Activated naive CD8-positive, alpha-beta T cell (primary cell): ENCODE data around the gene BORCS5.

ENCODE experiments used
- H3K27ac Mint-ChIP-seq: one replicate; pipeline ENCODE4 v1.8.0; 2021; ENCODE audit warnings: mixed read lengths
- H3K27me3 Mint-ChIP-seq: one replicate; pipeline ENCODE4 v1.8.0; 2021; ENCODE audit warnings: mixed read lengths
- H3K36me3 Mint-ChIP-seq: one replicate; pipeline ENCODE4 v1.8.0; 2021; ENCODE audit warnings: mixed read lengths
- H3K4me1 Mint-ChIP-seq: one replicate; pipeline ENCODE4 v1.8.0; 2021; ENCODE audit warnings: low read depth, mixed read lengths
- H3K4me3 Mint-ChIP-seq: one replicate; pipeline ENCODE4 v1.8.0; 2021; ENCODE audit warnings: mild to moderate bottlenecking, mixed read lengths
- H3K9me3 Mint-ChIP-seq: one replicate; pipeline ENCODE4 v1.8.0; 2021; ENCODE audit warnings: low read depth, mixed read lengths

BORCS5 gene

GRCh38 chr12:12427568-12427967, 70.7 kb downstream of the BORCS5 start:
- Mint-ChIP-seq H3K4me1 (peaks cover 26% of the 10 kb centered on the region), H3K36me3 (peaks cover 24% of the 10 kb centered on the region), H3K27me3 (no peaks in the 10 kb centered on the region), H3K9me3 (peaks cover 6% of the 10 kb centered on the region), H3K4me3 (no peak overlapping the region), H3K27ac (no peak overlapping the region)

- no peak overlapping the region for H3K4me3 Mint-ChIP-seq
- H3K36me3 Mint-ChIP-seq = peaks cover 24% of the 10 kb centered on the region
- H3K27me3 Mint-ChIP-seq = no peaks in the 10 kb centered on the region
- peaks cover 29% of the 10 kb centered on the region for H3K4me1 Mint-ChIP-seq
- H3K9me3 Mint-ChIP-seq = peaks cover 6% of the 10 kb centered on the region
- H3K27ac Mint-ChIP-seq = no peak overlapping the region
These were observed 71.2 kb downstream of the BORCS5 start for GRCh38 chr12:12428047-12428446.

GRCh38 chr12:12428961-12429657, 72.2 kb downstream of the BORCS5 start:
- H3K9me3 Mint-ChIP-seq = peaks cover 4% of the 10 kb centered on the region
- no peak overlapping the region for H3K27ac Mint-ChIP-seq
- H3K4me1 Mint-ChIP-seq = peaks cover 37% of the 10 kb centered on the region
- H3K27me3 Mint-ChIP-seq = no peaks in the 10 kb centered on the region
- H3K36me3 Mint-ChIP-seq = peaks cover 20% of the 10 kb centered on the region
- H3K4me3 Mint-ChIP-seq = no peak overlapping the region

GRCh38 chr12:12432364-12432763, 75.5 kb downstream of the BORCS5 start:
- Mint-ChIP-seq H3K27ac (no peak overlapping the region), H3K9me3 (peaks cover 7% of the 10 kb centered on the region), H3K36me3 (peaks cover 20% of the 10 kb centered on the region), H3K4me1 (peaks cover 35% of the 10 kb centered on the region), H3K4me3 (no peak overlapping the region), H3K27me3 (no peaks in the 10 kb centered on the region)

- no peak overlapping the region for H3K27ac Mint-ChIP-seq
- peaks cover 36% of the 10 kb centered on the region for H3K4me1 Mint-ChIP-seq
- no peaks in the 10 kb centered on the region for H3K27me3 Mint-ChIP-seq
- peaks cover 21% of the 10 kb centered on the region for H3K36me3 Mint-ChIP-seq
- H3K9me3 Mint-ChIP-seq = peaks cover 7% of the 10 kb centered on the region
- H3K4me3 Mint-ChIP-seq = no peak overlapping the region
These were observed 76.4 kb downstream of the BORCS5 start for GRCh38 chr12:12433203-12433731.

- Mint-ChIP-seq H3K36me3 (peaks cover 20% of the 10 kb centered on the region), H3K9me3 (peaks cover 7% of the 10 kb centered on the region)
These were observed 80.0 kb downstream of the BORCS5 start for GRCh38 chr12:12436831-12437345.

GRCh38 chr12:12439636-12440035, 82.8 kb downstream of the BORCS5 start:
- Mint-ChIP-seq H3K27ac (peak overlapping the region; percentile 98), H3K36me3 (peaks cover 20% of the 10 kb centered on the region), H3K4me3 (peak overlapping the region; percentile 39), H3K27me3 (no peaks in the 10 kb centered on the region), H3K9me3 (peaks cover 7% of the 10 kb centered on the region), H3K4me1 (peaks cover 64% of the 10 kb centered on the region)

More at GRCh38 chr12:12436831-12437345, 80.0 kb downstream of the BORCS5 start:
- Mint-ChIP-seq H3K27ac (no peak overlapping the region), H3K4me1 (peaks cover 51% of the 10 kb centered on the region), H3K4me3 (no peak overlapping the region), H3K27me3 (no peaks in the 10 kb centered on the region)

- H3K4me1 Mint-ChIP-seq = peaks cover 69% of the 10 kb centered on the region
These were observed 84.0 kb downstream of the BORCS5 start for GRCh38 chr12:12440784-12441428.

GRCh38 chr12:12441429-12441807, 84.5 kb downstream of the BORCS5 start:
- Mint-ChIP-seq H3K27ac (peak overlapping the region; percentile 98), H3K4me3 (peak overlapping the region; percentile 74), H3K9me3 (peaks cover 7% of the 10 kb centered on the region), H3K27me3 (no peaks in the 10 kb centered on the region), H3K36me3 (peaks cover 15% of the 10 kb centered on the region), H3K4me1 (peaks cover 71% of the 10 kb centered on the region)

More at GRCh38 chr12:12440784-12441428, 84.0 kb downstream of the BORCS5 start:
- H3K27ac Mint-ChIP-seq = peak overlapping the region; percentile 98
- no peaks in the 10 kb centered on the region for H3K27me3 Mint-ChIP-seq
- peaks cover 7% of the 10 kb centered on the region for H3K9me3 Mint-ChIP-seq
- H3K4me3 Mint-ChIP-seq = peak overlapping the region; percentile 74
- peaks cover 20% of the 10 kb centered on the region for H3K36me3 Mint-ChIP-seq

GRCh38 chr12:12441843-12442461, 85.1 kb downstream of the BORCS5 start:
- H3K4me3 Mint-ChIP-seq = peak overlapping the region; percentile 74
- H3K9me3 Mint-ChIP-seq = peaks cover 5% of the 10 kb centered on the region
- peaks cover 75% of the 10 kb centered on the region for H3K4me1 Mint-ChIP-seq
- H3K27ac Mint-ChIP-seq = peak overlapping the region; percentile 98
- peaks cover 14% of the 10 kb centered on the region for H3K36me3 Mint-ChIP-seq
- H3K27me3 Mint-ChIP-seq = no peaks in the 10 kb centered on the region

- peaks cover 11% of the 10 kb centered on the region for H3K36me3 Mint-ChIP-seq
- peak overlapping the region; percentile 98 for H3K27ac Mint-ChIP-seq
- no peaks in the 10 kb centered on the region for H3K27me3 Mint-ChIP-seq
- H3K4me1 Mint-ChIP-seq = peaks cover 77% of the 10 kb centered on the region
- peak overlapping the region; percentile 74 for H3K4me3 Mint-ChIP-seq
- no peaks in the 10 kb centered on the region for H3K9me3 Mint-ChIP-seq
These were observed 85.7 kb downstream of the BORCS5 start for GRCh38 chr12:12442548-12443071.

- H3K9me3 Mint-ChIP-seq = no peaks in the 10 kb centered on the region
- H3K36me3 Mint-ChIP-seq = peaks cover 11% of the 10 kb centered on the region
- H3K4me1 Mint-ChIP-seq = peaks cover 72% of the 10 kb centered on the region
- H3K27me3 Mint-ChIP-seq = no peaks in the 10 kb centered on the region
- peak overlapping the region; percentile 98 for H3K27ac Mint-ChIP-seq
- H3K4me3 Mint-ChIP-seq = no peak overlapping the region
These were observed 86.6 kb downstream of the BORCS5 start for GRCh38 chr12:12443431-12443878.

GRCh38 chr12:12445165-12445881, 88.4 kb downstream of the BORCS5 start:
- H3K27ac Mint-ChIP-seq = peak overlapping the region; percentile 41
- no peak overlapping the region for H3K4me3 Mint-ChIP-seq
- H3K27me3 Mint-ChIP-seq = no peaks in the 10 kb centered on the region
- no peaks in the 10 kb centered on the region for H3K9me3 Mint-ChIP-seq
- H3K4me1 Mint-ChIP-seq = peaks cover 59% of the 10 kb centered on the region
- peaks cover 18% of the 10 kb centered on the region for H3K36me3 Mint-ChIP-seq

GRCh38 chr12:12445882-12446181, 89.0 kb downstream of the BORCS5 start:
- no peak overlapping the region for H3K4me3 Mint-ChIP-seq
- peaks cover 54% of the 10 kb centered on the region for H3K4me1 Mint-ChIP-seq
- peaks cover 18% of the 10 kb centered on the region for H3K36me3 Mint-ChIP-seq
- no peak overlapping the region for H3K27ac Mint-ChIP-seq
- no peaks in the 10 kb centered on the region for H3K27me3 Mint-ChIP-seq
- H3K9me3 Mint-ChIP-seq = no peaks in the 10 kb centered on the region
